Fibroblast of pulmonary artery (primary cell): Measurements from ENCODE around the gene TCFL5.

Source experiments
- DNase-seq: peaks from one replicate; pipeline ENCODE4 v3.0.0-alpha.2; 2010; ENCODE audit warnings: low read depth
- H3K4me3 ChIP-seq: replicated peaks from 2 replicates; pipeline ENCODE4 v1.5.1; 2011; ENCODE audit warnings: low read depth, mild to moderate bottlenecking, control low read depth, low read length, moderate library complexity
- TF ChIP-seq, protein P1 (sequence below): IDR thresholded peaks from 2 replicates; pipeline ENCODE4 v1.5.1; 2011; ENCODE audit warnings: mild to moderate bottlenecking, control low read depth, low read length, inconsistent platforms; ENCODE audit errors: missing control alignments

TCFL5 gene

GRCh38 chr20:62802026-62802712 lies 59.5 kb downstream of the TCFL5 start:
- no peak for DNase-seq
- TF ChIP-seq, protein P1, sequence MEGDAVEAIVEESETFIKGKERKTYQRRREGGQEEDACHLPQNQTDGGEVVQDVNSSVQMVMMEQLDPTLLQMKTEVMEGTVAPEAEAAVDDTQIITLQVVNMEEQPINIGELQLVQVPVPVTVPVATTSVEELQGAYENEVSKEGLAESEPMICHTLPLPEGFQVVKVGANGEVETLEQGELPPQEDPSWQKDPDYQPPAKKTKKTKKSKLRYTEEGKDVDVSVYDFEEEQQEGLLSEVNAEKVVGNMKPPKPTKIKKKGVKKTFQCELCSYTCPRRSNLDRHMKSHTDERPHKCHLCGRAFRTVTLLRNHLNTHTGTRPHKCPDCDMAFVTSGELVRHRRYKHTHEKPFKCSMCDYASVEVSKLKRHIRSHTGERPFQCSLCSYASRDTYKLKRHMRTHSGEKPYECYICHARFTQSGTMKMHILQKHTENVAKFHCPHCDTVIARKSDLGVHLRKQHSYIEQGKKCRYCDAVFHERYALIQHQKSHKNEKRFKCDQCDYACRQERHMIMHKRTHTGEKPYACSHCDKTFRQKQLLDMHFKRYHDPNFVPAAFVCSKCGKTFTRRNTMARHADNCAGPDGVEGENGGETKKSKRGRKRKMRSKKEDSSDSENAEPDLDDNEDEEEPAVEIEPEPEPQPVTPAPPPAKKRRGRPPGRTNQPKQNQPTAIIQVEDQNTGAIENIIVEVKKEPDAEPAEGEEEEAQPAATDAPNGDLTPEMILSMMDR: no peak
- no peak overlapping the region for H3K4me3 ChIP-seq

- DNase-seq: no peak
- TF ChIP-seq, protein P1: no peak
- no peak overlapping the region for H3K4me3 ChIP-seq
Measured at GRCh38 chr20:62801284-62802010, 60.2 kb downstream of the TCFL5 start.

DNA sequence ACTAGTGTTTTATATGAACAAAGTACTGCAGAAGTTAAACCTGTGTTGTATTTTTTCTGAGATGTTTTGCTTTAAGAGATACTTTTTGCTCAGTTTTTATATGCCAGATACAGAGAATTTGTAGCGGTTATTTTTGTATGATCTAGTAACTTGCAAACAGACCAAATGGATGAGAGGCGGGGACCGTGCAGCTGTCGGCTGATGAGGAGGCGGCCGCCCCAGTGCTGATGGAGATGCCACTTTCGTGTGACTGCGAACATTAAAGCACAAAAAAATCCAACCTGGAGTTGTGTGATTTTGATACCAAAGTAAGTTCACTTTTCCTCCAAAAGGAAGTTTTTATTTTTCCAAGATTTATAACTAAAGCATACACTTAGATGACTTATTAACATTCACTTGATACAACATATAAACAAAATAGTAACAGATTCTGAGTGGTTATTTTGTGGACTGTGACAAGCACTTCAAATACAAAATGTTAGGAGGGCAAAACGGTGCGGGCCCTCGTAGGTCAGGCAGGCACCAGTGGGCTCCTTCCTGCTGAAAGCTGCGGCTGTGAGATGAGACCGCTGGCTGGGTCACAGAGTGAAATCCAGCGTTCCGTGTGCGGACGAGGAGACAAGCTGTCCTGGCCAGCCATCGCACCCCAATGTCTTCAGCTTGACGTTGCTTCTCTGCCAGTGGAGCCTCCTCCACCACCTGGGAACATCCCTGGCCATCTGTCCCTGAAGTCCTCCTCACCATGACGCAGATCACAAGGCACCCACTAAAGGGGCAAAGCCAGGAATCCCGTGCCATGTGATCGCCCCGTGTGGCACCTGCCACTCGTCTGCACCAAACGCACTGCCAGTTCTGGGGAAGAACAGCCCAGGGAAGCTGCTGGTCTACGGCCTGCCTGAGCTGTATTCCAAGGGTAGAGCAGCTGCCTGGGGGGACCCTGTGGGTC lies 61.0 kb downstream of the TCFL5 start:
- no peak overlapping the region for H3K4me3 ChIP-seq
- no peak for DNase-seq
- TF ChIP-seq, protein P1: no peak

DNA sequence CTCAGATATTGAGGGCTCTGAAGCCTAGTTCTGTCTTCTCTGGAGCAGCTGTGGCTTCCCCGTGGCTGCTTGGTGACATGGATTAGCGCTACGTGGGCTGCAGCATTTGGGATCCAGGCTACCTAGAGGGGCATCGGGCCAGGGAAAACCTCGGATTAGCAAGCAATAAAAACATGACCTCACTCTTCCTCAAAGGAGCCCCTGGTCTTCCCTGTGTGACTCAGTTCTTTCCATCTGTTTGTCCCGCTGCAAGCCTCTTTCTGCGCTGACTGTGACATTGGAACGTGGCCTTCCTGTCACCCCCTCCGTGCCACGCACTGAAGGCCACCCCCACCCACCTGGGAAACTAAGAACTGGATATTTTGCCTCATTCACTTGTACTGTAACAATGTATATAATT lies 61.7 kb downstream of the TCFL5 start:
- DNase-seq: no peak
- TF ChIP-seq, protein P1: no peak
- H3K4me3 ChIP-seq: no peak overlapping the region

GRCh38 chr20:62799459-62799858 lies 62.2 kb downstream of the TCFL5 start:
- DNase-seq: no peak

DNA sequence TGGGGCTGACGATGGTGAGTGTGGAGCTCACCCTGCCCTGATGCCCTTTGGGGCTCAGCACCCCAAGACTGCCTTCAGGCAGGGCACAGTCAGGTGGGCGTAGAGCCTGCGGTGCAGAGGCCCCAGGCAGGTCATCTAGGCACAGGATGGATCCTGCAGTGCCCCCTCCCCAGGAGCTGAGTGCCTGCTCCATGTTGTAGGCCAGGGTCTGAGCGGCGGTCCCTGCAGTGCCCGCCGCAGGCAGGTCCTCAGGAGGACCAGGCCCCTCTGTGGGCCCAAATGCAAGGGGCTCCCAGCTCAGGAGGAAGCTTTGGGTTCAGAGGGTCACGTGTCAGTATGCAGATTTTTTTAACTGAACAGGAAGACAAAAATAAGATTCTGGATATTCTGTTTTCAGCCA lies 62.6 kb downstream of the TCFL5 start:
- no peak overlapping the region for H3K4me3 ChIP-seq
- TF ChIP-seq, protein P1: no peak
- no peak for DNase-seq

More at GRCh38 chr20:62799459-62799858, 62.2 kb downstream of the TCFL5 start:
- H3K4me3 ChIP-seq: no peak overlapping the region
- TF ChIP-seq, protein P1: no peak
